K562 (cell line): ENCODE data around the gene PLCB1. TPM values are rescaled to one million over a fixed set of nuclear protein-coding genes. Genes with fewer than 3 reads are reported as not detected.

ENCODE experiments used
- ATAC-seq: fragments of 200-7000 bp; cut with Tn5 transposase; 3 replicates; pipeline ENCODE4 v1.9.1; 2020; ENCODE audit warnings: moderate library complexity
- BruUV-seq: library from RNA; stranded (reverse); fragments of 400-500 nt; replicated peaks from 2 replicates; lab custom pipeline; 2021; lab: Mats Ljungman, UMichigan
- CTCF ChIA-PET: fragments of 300-600 bp; formaldehyde crosslinking; extraction: SDS; loops from one replicate; lab custom pipeline; 2021; ENCODE audit warnings: low intra/inter-chr PET ratio; lab: Yijun Ruan, JAX
- POLR2A ChIA-PET: fragments of 300-600, 350-650 bp; sonication (Branson Sonifier 250); formaldehyde crosslinking; extraction: SDS; loops from one replicate; lab custom pipeline; 2021; ENCODE audit warnings: antibody characterized with exemption, inconsistent platforms; lab: Yijun Ruan, JAX
- DNase-seq, 4 experiments: peaks; one replicate each; pipeline versions ENCODE4 v3.0.0 to v3.0.0-alpha.2; 2011 to 2018; ENCODE audit warnings: low spot score in 3 of 4, mixed read lengths in 3 of 4; ENCODE audit errors: extremely low read depth in 1 of 4
- FAIRE-seq: peaks from 2 replicates; lab custom pipeline; 2011; peaks lifted over from hg19 to GRCh38; lab: Jason Lieb, UNC
- H2AFZ ChIP-seq: 2 replicates; pipeline ENCODE4 v1.6.0; 2011; ENCODE audit warnings: low read depth, low read length, control low read depth, inconsistent platforms
- H3K27ac ChIP-seq: fragments of 200-600 bp; 3 replicates; pipeline ENCODE4 v1.8.0; 2011; ENCODE audit warnings: low read depth, mild to moderate bottlenecking, control low read depth, inconsistent platforms, low read length, moderate library complexity, mixed read lengths; ENCODE audit errors: extremely low read depth
- H3K27me3 ChIP-seq, 2 experiments: fragments of 300-600 bp in 1 of 2; 2 replicates in 1 of 2; 3 replicates in 1 of 2; pipeline versions ENCODE4 v1.6.0 to v1.8.0; 2011; ENCODE audit warnings: inconsistent platforms in 2 of 2, low read length in 2 of 2, mild to moderate bottlenecking in 1 of 2, mixed read lengths in 1 of 2, moderate library complexity in 1 of 2; ENCODE audit not compliant: control insufficient read depth in 2 of 2, insufficient read depth in 2 of 2
- H3K36me3 ChIP-seq: fragments of 300-600 bp; 3 replicates; pipeline ENCODE4 v1.8.0; 2011; ENCODE audit warnings: mild to moderate bottlenecking, low read length, inconsistent platforms; ENCODE audit not compliant: control insufficient read depth, insufficient read depth
- H3K4me1 ChIP-seq, 2 experiments: fragments of 200-600 bp in 1 of 2; replicated peaks in 1 of 2; 2 replicates in 1 of 2; 3 replicates in 1 of 2; pipeline versions ENCODE4 v1.5.1 to v1.8.0; 2011; ENCODE audit warnings: inconsistent platforms in 2 of 2, low read length in 2 of 2, mild to moderate bottlenecking in 1 of 2, mixed read lengths in 1 of 2, moderate library complexity in 1 of 2; ENCODE audit not compliant: control insufficient read depth in 2 of 2, insufficient read depth in 2 of 2
- H3K4me2 ChIP-seq: 2 replicates; pipeline ENCODE4 v1.6.1; 2011; ENCODE audit warnings: low read length, control low read depth, inconsistent platforms, mixed read lengths; ENCODE audit not compliant: insufficient read depth
- H3K4me3 ChIP-seq: fragments of 200-600 bp; sonication (generic), shearing (Covaris generic); 2 replicates; pipeline ENCODE4 v1.5.1; 2016; ENCODE audit warnings: control low read depth, inconsistent platforms
- H3K79me2 ChIP-seq: fragments of 200-600 bp; 3 replicates; pipeline ENCODE4 v1.8.0; 2011; ENCODE audit warnings: low read length, inconsistent platforms; ENCODE audit not compliant: control insufficient read depth, insufficient read depth
- H3K9ac ChIP-seq, 2 experiments: 2 replicates each; pipeline versions ENCODE4 v1.6.0 to v1.6.1; 2011; ENCODE audit warnings: low read depth in 2 of 2, low read length in 2 of 2, control low read depth in 1 of 2, inconsistent platforms in 1 of 2, mild to moderate bottlenecking in 1 of 2, mixed read lengths in 1 of 2; ENCODE audit not compliant: insufficient read depth in 1 of 2
- H3K9me1 ChIP-seq: one replicate; pipeline ENCODE4 v1.6.0; 2011; ENCODE audit warnings: inconsistent platforms, mild to moderate bottlenecking, low read length, moderate library complexity; ENCODE audit not compliant: control insufficient read depth, insufficient read depth
- H3K9me3 ChIP-seq: replicated peaks from 2 replicates; pipeline ENCODE4 v1.5.1; 2011; ENCODE audit warnings: low read depth, low read length, inconsistent platforms; ENCODE audit not compliant: control insufficient read depth, insufficient read depth
- H4K20me1 ChIP-seq: replicated peaks from 2 replicates; pipeline ENCODE4 v1.6.1; 2011; ENCODE audit warnings: low read length, inconsistent platforms, mixed read lengths; ENCODE audit not compliant: control insufficient read depth, insufficient read depth
- ARNT ChIP-seq, 2 experiments: fragments of 450-650 bp; IDR thresholded peaks; 2 replicates each; pipeline ENCODE4 v1.6.1; 2016; ENCODE audit warnings: mild to moderate bottlenecking in 1 of 2
- CEBPG ChIP-seq, 3 experiments: fragments of 200-800 bp in 1 of 3; sonication (Bioruptor generic) in 1 of 3; sonication (generic) in 1 of 3; formaldehyde crosslinking in 1 of 3; IDR thresholded peaks in 2 of 3; conservative IDR thresholded peaks in 1 of 3; 2 replicates each; pipeline versions ENCODE4 v1.6.1 to v1.8.0; 2016 to 2022; ENCODE audit warnings: missing compliant biosample characterization in 2 of 3, missing genetic modification characterization in 2 of 3, mild to moderate bottlenecking in 1 of 3, missing genetic modification reagents in 1 of 3
- CREBBP ChIP-seq: IDR thresholded peaks from one replicate; pipeline ENCODE4 v1.6.1; 2012; ENCODE audit warnings: low read depth, mild to moderate bottlenecking, control low read depth, inconsistent platforms, low read length
- FOXA1 ChIP-seq: fragments of 450-650 bp; IDR thresholded peaks from 2 replicates; pipeline ENCODE4 v1.6.1; 2016; ENCODE audit warnings: mild to moderate bottlenecking, borderline replicate concordance
- KLF16 ChIP-seq: IDR thresholded peaks from 2 replicates; pipeline ENCODE4 v1.6.1; 2016; ENCODE audit warnings: antibody characterized with exemption
- PATZ1 ChIP-seq: fragments of 250-450 bp; sonication (Bioruptor Pico); IDR thresholded peaks from 2 replicates; pipeline ENCODE4 v1.5.0; 2020; ENCODE audit warnings: mild to moderate bottlenecking, borderline replicate concordance
- POLR2A ChIP-seq: fragments of 450-650 bp; conservative IDR thresholded peaks from 2 replicates; pipeline ENCODE4 v1.6.1; 2016
- ZFPM2 ChIP-seq: fragments of 250-450 bp; sonication (Bioruptor Pico); IDR thresholded peaks from 2 replicates; pipeline ENCODE4 v1.5.1; 2022; ENCODE audit warnings: mild to moderate bottlenecking
- WGBS: fragments of 100-300 bp; shearing (Covaris generic); methylation state at CpG from one replicate; pipeline ENCODE4 v1.1.6; 2016; ENCODE audit warnings: low coverage, mixed read lengths; ENCODE audit not compliant: insufficient coverage; ENCODE audit errors: missing lambda C conversion rate; 5-methylcytosine and 5-hydroxymethylcytosine counted together
- in situ Hi-C: fragments of 300-500 bp; cut with MboI; formaldehyde crosslinking; loops from 4 replicates; pipeline ENCODE4 v1.15.0; 2018; ENCODE audit warnings: inconsistent platforms, mixed read lengths
- intact Hi-C: fragments of 100-400 bp; cut with micrococcal nuclease; formaldehyde crosslinking; loops from 2 replicates; pipeline ENCODE4 v1.14.2; 2022
- polyA plus RNA-seq, 8 experiments: library from polyadenylated mRNA; depleted of rRNA in 4 of 8; stranded (reverse) in 5 of 8; unstranded in 3 of 8; fragments of >200 nt; fragmentation: Nextera tagmentation in 2 of 8; fragmentation: Illumina TruSeq in 1 of 8; extraction: Ambion mirVana in 2 of 8; extraction: Trizol in 1 of 8; gene quantifications; 2 replicates each; pipeline versions ENCODE4 v1.2.1 to v1.2.3, GENCODE V29; 2011 to 2014; ENCODE audit warnings: inconsistent platforms in 1 of 8, missing spikeins in 1 of 8
- total RNA-seq, 7 experiments: library from RNA; depleted of rRNA in 6 of 7; stranded (reverse); fragments of >200 nt in 6 of 7; fragmentation: Illumina TruSeq in 2 of 7; extraction: Trizol in 2 of 7; gene quantifications; 2 replicates each; pipeline versions ENCODE4 v1.2.1 to v1.2.3, GENCODE V29; 2011 to 2021; ENCODE audit warnings: low replicate concordance in 1 of 7

PLCB1 gene
- total and polyA plus RNA-seq, 9 of the 15 experiments (the other 6 are each of a cell fraction or from before 2014, with no cell fraction given), result 0.34 to 3.1 (median 1.3) TPM

- no peaks in the 10 kb centered on the region for H3K36me3 ChIP-seq
- POLR2A ChIA-PET, result no interaction called here
- H3K27ac ChIP-seq, result no peak overlapping the region
- no peaks in the 10 kb centered on the region for H3K9me3 ChIP-seq
- in situ Hi-C loops, result loop anchor here (25.0 kb wide), 2 partner anchors 672 to 772 kb away; partner anchors contain the start of gene HAO1
- FAIRE-seq, result no peak
- no peak overlapping the region for H2AFZ ChIP-seq
- H3K4me3 ChIP-seq, result no peak overlapping the region
- no peaks in the 10 kb centered on the region for H3K4me1 ChIP-seq
- no peak for ATAC-seq
- no TSS peak for BruUV-seq
- no peaks in the 10 kb centered on the region for H3K9me1 ChIP-seq
- TF ChIP-seq POLR2A (no peak), CEBPG (CRISPR knock-in tag; IDR thresholded peaks at IDR 0.05) (no peak), CEBPG (tag; conservative IDR thresholded peaks at IDR 0.05 in 1 of 2, IDR thresholded peaks at IDR 0.05 in 1 of 2) (0 out of 4 replicates have a peak, but pooled peaks of 1 of the 2 experiments have one; percentile 28), CREBBP (no peak), ARNT (IDR thresholded peaks at IDR 0.05) (no peak), KLF16 (no peak), ZFPM2 (CRISPR knock-in tag) (no peak), PATZ1 (CRISPR knock-in tag) (no peak), FOXA1 (no peak)
- TF ChIP-seq, all 486 proteins: peak for 1
- Histone ChIP-seq H3K9ac (no peak overlapping the region), H4K20me1 (no peaks in the 10 kb centered on the region), H3K4me2 (no peak overlapping the region), H3K27me3 (no peaks in the 10 kb centered on the region), H3K79me2 (no peaks in the 10 kb centered on the region)
- CTCF ChIA-PET, result no interaction called here
- DNase-seq, result no peak
- 3% methylated on average over 3 of the region's 3 CpGs for WGBS
- intact Hi-C loops, result no loop called here
Measured at GRCh38 chr20:8709627-8710026, 577.6 kb downstream of the PLCB1 start.
